Smooth muscle cell (in vitro differentiated cells): Measurements from ENCODE around the gene CELSR3. TPM values are rescaled to one million over a fixed set of nuclear protein-coding genes. Genes with fewer than 3 reads are reported as not detected.

ENCODE experiments used
- DNase-seq: peaks from one replicate; lab custom pipeline; 2025; ENCODE audit not compliant: unreplicated experiment; lab: John Stamatoyannopoulos, UW
- H2AFZ ChIP-seq: fragments of 200-600 bp; sonication (generic); 2 replicates; pipeline ENCODE4 v1.6.0; 2016; ENCODE audit warnings: antibody characterized with exemption, low read depth, mild to moderate bottlenecking
- H3F3A ChIP-seq: fragments of 200-600 bp; sonication (generic); 2 replicates; pipeline ENCODE4 v1.6.0; 2017; ENCODE audit warnings: antibody characterized with exemption, low read depth
- H3K27ac ChIP-seq: fragments of 200-600 bp; sonication (generic); 2 replicates; pipeline ENCODE4 v1.5.1; 2016; ENCODE audit warnings: low read depth, mild to moderate bottlenecking
- H3K27me3 ChIP-seq: fragments of 200-600 bp; sonication (generic); 2 replicates; pipeline ENCODE4 v1.6.1; 2016; ENCODE audit warnings: low read depth, mild to moderate bottlenecking
- H3K36me3 ChIP-seq: fragments of 200-600 bp; sonication (generic); 2 replicates; pipeline ENCODE4 v1.5.1; 2016; ENCODE audit warnings: low read depth
- H3K4me1 ChIP-seq: fragments of 200-600 bp; sonication (generic); 2 replicates; pipeline ENCODE4 v1.5.1; 2016; ENCODE audit warnings: low read depth
- H3K4me2 ChIP-seq: fragments of 200-600 bp; sonication (generic); 2 replicates; pipeline ENCODE4 v1.6.0; 2016; ENCODE audit warnings: mild to moderate bottlenecking
- H3K4me3 ChIP-seq: fragments of 200-600 bp; sonication (generic); 2 replicates; pipeline ENCODE4 v1.5.1; 2016; ENCODE audit warnings: mild to moderate bottlenecking
- H3K79me2 ChIP-seq: fragments of 200-600 bp; sonication (generic); 2 replicates; pipeline ENCODE4 v1.6.0; 2016; ENCODE audit warnings: low read depth, mild to moderate bottlenecking
- H3K9ac ChIP-seq: fragments of 200-600 bp; sonication (generic); 2 replicates; pipeline ENCODE4 v1.6.0; 2016; ENCODE audit warnings: low read depth
- H3K9me3 ChIP-seq: fragments of 200-600 bp; sonication (generic); replicated peaks from 2 replicates; pipeline ENCODE4 v1.5.1; 2016; ENCODE audit warnings: low read depth
- H4K20me1 ChIP-seq: fragments of 200-600 bp; sonication (generic); 2 replicates; pipeline ENCODE4 v1.6.0; 2016; ENCODE audit warnings: low read depth
- CTCF ChIP-seq: fragments of 200-600 bp; sonication (generic); IDR thresholded peaks from 2 replicates; pipeline ENCODE4 v1.5.1; 2017; ENCODE audit warnings: borderline replicate concordance, mild to moderate bottlenecking, antibody characterized with exemption; ENCODE audit not compliant: insufficient read depth, poor library complexity, severe bottlenecking
- WGBS: methylation state at CpG from one replicate; pipeline ENCODE4 v1.1.7; 2016; ENCODE audit warnings: low lambda C conversion rate; 5-methylcytosine and 5-hydroxymethylcytosine counted together
- polyA plus RNA-seq: library from polyadenylated mRNA; unstranded; fragments of >200 nt; fragmentation: Nextera tagmentation; extraction: Ambion mirVana; gene quantifications from 2 replicates; pipeline ENCODE4 v1.2.1, GENCODE V29; 2016
- total RNA-seq: library from RNA; depleted of rRNA; stranded (reverse); fragments of >200 nt; gene quantifications from 2 replicates; pipeline ENCODE4 v1.2.3, GENCODE V29; 2014

The CELSR3 gene
- total and polyA plus RNA-seq, 2 experiments from 2014 or later = 1.5 to 2.5 TPM

DNA sequence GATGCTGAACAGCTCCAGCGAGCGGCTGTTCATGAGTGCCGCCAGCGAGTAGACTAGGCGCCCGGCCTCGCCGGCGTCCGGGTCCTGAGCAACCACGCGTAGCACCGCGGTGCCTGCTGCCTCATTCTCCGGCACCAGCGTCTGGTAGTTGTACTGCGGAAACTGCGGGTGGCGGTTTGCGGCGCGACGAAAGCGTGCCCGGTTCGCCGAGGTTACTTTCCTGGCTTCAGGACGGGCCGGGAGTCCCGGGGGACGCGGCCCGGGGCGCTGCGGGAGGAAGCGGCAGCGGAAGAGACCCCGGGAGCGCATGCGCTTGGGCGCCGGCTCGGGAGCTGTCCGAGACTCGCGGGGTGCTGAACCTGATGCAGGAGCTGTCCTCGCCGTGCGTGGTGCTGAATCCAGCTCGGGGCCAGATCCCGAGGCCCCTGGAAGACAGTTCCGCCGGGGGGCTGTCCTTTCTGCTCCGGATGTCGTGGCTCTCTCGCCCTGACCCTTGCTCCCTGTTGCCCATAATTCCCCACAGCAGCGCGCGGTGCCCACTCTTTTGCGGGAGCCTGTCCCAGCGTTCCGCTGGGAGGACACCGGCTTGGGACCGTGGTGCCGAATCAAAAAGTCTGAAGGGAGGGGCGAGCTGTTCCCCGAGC, 1.1 kb downstream of the CELSR3 start:
- Histone ChIP-seq H3K27ac (no peak overlapping the region), H3K4me1 (peaks cover 4% of the 10 kb centered on the region), H3K4me2 (peak overlapping the region; percentile 87), H3K27me3 (no peaks in the 10 kb centered on the region), H3K36me3 (no peaks in the 10 kb centered on the region), H3K4me3 (peak overlapping the region; percentile 57), H3K9me3 (no peaks in the 10 kb centered on the region), H2AFZ (no peak overlapping the region), H3K9ac (no peak overlapping the region), H4K20me1 (peaks cover 6% of the 10 kb centered on the region), H3K79me2 (no peaks in the 10 kb centered on the region), H3F3A (peaks cover 7% of the 10 kb centered on the region)
- no peak for TF ChIP-seq CTCF
- peak; percentile 76 for DNase-seq
- 7% methylated on average over 53 of the region's 67 CpGs for WGBS

DNA sequence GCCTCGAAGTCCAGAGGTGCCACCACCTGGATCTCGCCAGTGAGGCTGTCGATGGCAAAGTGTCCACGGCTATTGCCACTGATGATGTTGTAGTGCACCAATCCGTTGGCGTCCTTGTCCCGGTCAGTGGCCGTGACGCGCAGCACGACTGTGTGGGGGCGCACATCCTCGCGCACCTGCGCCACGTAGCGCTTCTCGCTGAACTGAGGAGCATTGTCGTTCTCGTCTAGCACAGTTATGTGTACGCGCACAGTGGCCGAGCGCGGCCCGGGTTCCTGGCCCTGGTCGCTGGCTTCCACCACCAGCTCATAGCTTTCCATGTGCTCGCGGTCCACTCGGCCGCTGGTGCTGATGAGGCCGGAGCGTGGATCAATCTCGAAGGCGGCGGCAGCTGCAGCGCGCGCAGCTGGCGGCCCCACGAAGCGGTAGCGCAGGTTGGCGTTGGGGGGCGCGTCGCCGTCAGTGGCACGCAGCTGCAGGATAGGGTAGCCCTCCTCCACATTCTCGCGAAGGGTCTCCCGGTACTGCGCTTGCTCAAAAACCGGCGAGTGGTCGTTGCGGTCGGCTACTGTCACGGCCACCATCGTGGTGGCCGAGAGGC, 1.8 kb downstream of the CELSR3 start:
- WGBS = 90% methylated on average over 61 of the region's 61 CpGs
- TF ChIP-seq CTCF = no peak
- Histone ChIP-seq H3K79me2 (no peaks in the 10 kb centered on the region), H3K9ac (no peak overlapping the region), H3K27me3 (no peaks in the 10 kb centered on the region), H3K27ac (no peak overlapping the region), H2AFZ (no peak overlapping the region), H3K4me1 (peaks cover 4% of the 10 kb centered on the region), H4K20me1 (peaks cover 6% of the 10 kb centered on the region), H3K4me3 (no peak overlapping the region), H3K9me3 (no peaks in the 10 kb centered on the region), H3K36me3 (no peaks in the 10 kb centered on the region), H3F3A (peaks cover 7% of the 10 kb centered on the region), H3K4me2 (peak overlapping the region; percentile 87)
- DNase-seq = no peak

- DNase-seq = no peak
- Histone ChIP-seq H3K4me1 (peaks cover 4% of the 10 kb centered on the region), H3F3A (no peaks in the 10 kb centered on the region), H3K79me2 (no peaks in the 10 kb centered on the region), H3K27me3 (no peaks in the 10 kb centered on the region), H3K9me3 (no peaks in the 10 kb centered on the region), H3K4me2 (peak overlapping the region; percentile 90), H3K27ac (no peak overlapping the region), H4K20me1 (peaks cover 2% of the 10 kb centered on the region), H3K9ac (no peak overlapping the region), H2AFZ (no peak overlapping the region), H3K36me3 (no peaks in the 10 kb centered on the region), H3K4me3 (no peak overlapping the region)
- no peak for TF ChIP-seq CTCF
- WGBS = 76% methylated on average over 45 of the region's 45 CpGs
These were observed 5.8 kb downstream of the CELSR3 start for GRCh38 chr3:48656841-48657281.
